DOHH2 (cell line): Measurements from ENCODE around the gene KLK12.

Source experiments
- H3F3A ChIP-seq: fragments of 200-600 bp; sonication (generic), shearing (Covaris generic); 2 replicates; pipeline ENCODE4 v1.6.0; 2016; ENCODE audit warnings: antibody characterized with exemption, mild to moderate bottlenecking; ENCODE audit not compliant: control insufficient read depth, insufficient read depth
- H3K27ac ChIP-seq: fragments of 200-600 bp; sonication (generic); 2 replicates; pipeline ENCODE4 v1.5.1; 2014; ENCODE audit warnings: low read depth, mild to moderate bottlenecking, low read length, moderate library complexity
- H3K27me3 ChIP-seq: fragments of 200-600 bp; sonication (generic); 2 replicates; pipeline ENCODE4 v1.6.1; 2014; ENCODE audit warnings: mild to moderate bottlenecking, low read length, mixed read lengths; ENCODE audit not compliant: control insufficient read depth
- H3K36me3 ChIP-seq: fragments of 200-600 bp; sonication (generic); 2 replicates; pipeline ENCODE4 v1.6.1; 2014; ENCODE audit warnings: mild to moderate bottlenecking, low read length, moderate library complexity, mixed read lengths; ENCODE audit not compliant: control insufficient read depth
- H3K4me1 ChIP-seq: fragments of 200-600 bp; sonication (generic); 2 replicates; pipeline ENCODE4 v1.6.1; 2014; ENCODE audit warnings: mild to moderate bottlenecking, low read length, mixed read lengths; ENCODE audit not compliant: control insufficient read depth
- H3K4me2 ChIP-seq: fragments of 200-600 bp; sonication (generic); 2 replicates; pipeline ENCODE4 v1.6.0; 2014; ENCODE audit warnings: mild to moderate bottlenecking, low read length, moderate library complexity
- H3K4me3 ChIP-seq: fragments of 200-600 bp; sonication (generic); 2 replicates; pipeline ENCODE4 v1.5.1; 2014; ENCODE audit warnings: mild to moderate bottlenecking, low read length, mixed read lengths
- H3K79me2 ChIP-seq: fragments of 200-600 bp; sonication (generic); 2 replicates; pipeline ENCODE4 v1.6.1; 2014; ENCODE audit warnings: mild to moderate bottlenecking, low read length, mixed read lengths; ENCODE audit not compliant: control insufficient read depth
- H3K9me2 ChIP-seq: fragments of 200-600 bp; sonication (generic); replicated peaks from 2 replicates; pipeline ENCODE4 v1.6.1; 2014; ENCODE audit warnings: mild to moderate bottlenecking, low read length, mixed read lengths; ENCODE audit not compliant: control insufficient read depth
- H3K9me3 ChIP-seq: fragments of 200-600 bp; sonication (generic); 2 replicates; pipeline ENCODE4 v1.6.1; 2014; ENCODE audit warnings: antibody characterized with exemption, low read length, mixed read lengths; ENCODE audit not compliant: control insufficient read depth, insufficient read depth
- H4K20me1 ChIP-seq: fragments of 200-600 bp; sonication (generic); 2 replicates; pipeline ENCODE4 v1.6.0; 2014; ENCODE audit warnings: low read depth, mild to moderate bottlenecking, antibody characterized with exemption, low read length, moderate library complexity; ENCODE audit not compliant: control insufficient read depth, insufficient read depth
- CTCF ChIP-seq: fragments of 200-600 bp; sonication (generic); IDR thresholded peaks from one replicate; pipeline ENCODE4 v1.5.1; 2014; ENCODE audit warnings: antibody characterized with exemption, mild to moderate bottlenecking, low read depth, low read length; ENCODE audit not compliant: poor library complexity, severe bottlenecking
- EZH2phosphoT487 ChIP-seq: fragments of 200-600 bp; sonication (generic); IDR thresholded peaks from 2 replicates; pipeline ENCODE4 v1.6.1; 2017; ENCODE audit warnings: borderline replicate concordance, mild to moderate bottlenecking, antibody characterized with exemption, low read length, moderate library complexity, mixed read lengths

The KLK12 gene

GRCh38 chr19:51034704-51035103 lies at the start of gene KLK12:
TSS of gene KLK12 (minus strand) at chr19:51035002. CDS start at chr19:51034621, 381 bp downstream.
- TF ChIP-seq CTCF: no peak
- no peak for TF ChIP-seq EZH2phosphoT487
- H3K4me1 ChIP-seq: no peaks in the 10 kb centered on the region
- H3K36me3 ChIP-seq: no peaks in the 10 kb centered on the region
- H3K4me2 ChIP-seq: no peak within 1 kb of the TSS
- H3K27ac ChIP-seq: no peak within 1 kb of the TSS
- H3K9me3 ChIP-seq: no peaks in the 10 kb centered on the region
- no peaks in the 10 kb centered on the region for H3K9me2 ChIP-seq
- no peak within 1 kb of the TSS for H3K4me3 ChIP-seq
- H4K20me1 ChIP-seq: no peaks in the 10 kb centered on the region
- H3K79me2 ChIP-seq: no peaks in the 10 kb centered on the region
- no peaks in the 10 kb centered on the region for H3F3A ChIP-seq
- no peaks in the 10 kb centered on the region for H3K27me3 ChIP-seq

DNA sequence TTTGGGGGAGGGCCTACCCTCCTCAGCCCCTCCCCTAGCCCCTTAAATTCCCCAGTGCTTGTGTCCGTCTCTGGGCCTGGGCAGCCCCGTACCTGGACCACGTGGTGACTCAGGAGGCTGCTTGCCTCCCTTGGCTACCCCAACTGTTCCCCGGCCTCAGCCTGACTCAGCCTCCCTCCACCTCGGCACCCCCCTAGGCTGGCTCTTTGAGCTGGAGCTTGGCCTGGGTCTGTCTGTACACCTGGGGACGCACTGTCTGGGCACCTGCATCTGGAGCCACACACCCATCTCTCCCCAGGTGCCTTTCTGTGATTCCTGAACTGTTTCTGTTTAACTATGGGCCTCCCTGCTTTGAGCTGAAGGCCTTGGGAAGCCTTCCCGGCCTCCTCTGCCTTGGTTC lies 49.7 kb upstream of the KLK12 start:
- H3K79me2 ChIP-seq: no peaks in the 10 kb centered on the region
- no peaks in the 10 kb centered on the region for H3K27me3 ChIP-seq
- no peak overlapping the region for H3K4me3 ChIP-seq
- TF ChIP-seq EZH2phosphoT487 (no peak), CTCF (no peak)
- H3K9me3 ChIP-seq: no peaks in the 10 kb centered on the region
- no peaks in the 10 kb centered on the region for H3K4me1 ChIP-seq
- H3F3A ChIP-seq: no peaks in the 10 kb centered on the region
- H3K27ac ChIP-seq: no peak overlapping the region
- no peaks in the 10 kb centered on the region for H3K9me2 ChIP-seq
- H3K36me3 ChIP-seq: no peaks in the 10 kb centered on the region
- H4K20me1 ChIP-seq: no peaks in the 10 kb centered on the region
- H3K4me2 ChIP-seq: no peak overlapping the region

DNA sequence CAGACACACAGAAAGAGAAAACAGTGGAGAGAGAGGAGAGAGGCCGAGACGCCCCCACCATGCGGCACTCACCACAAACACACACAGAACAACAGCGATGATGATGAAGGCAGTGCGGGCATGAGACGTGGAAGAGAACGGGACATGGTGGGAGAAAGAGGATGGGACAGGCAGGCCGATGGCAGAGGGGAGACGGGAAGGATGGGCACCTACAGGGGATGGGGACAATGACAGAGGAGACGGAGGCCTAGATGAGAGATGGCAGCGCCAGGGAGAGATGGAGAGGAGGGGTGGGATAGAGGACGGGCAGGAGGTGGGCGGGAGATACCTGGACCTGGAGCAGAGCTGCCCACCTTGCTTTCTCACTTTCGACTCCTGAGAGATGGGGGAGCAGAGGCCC lies 49.0 kb upstream of the KLK12 start:
- H3F3A ChIP-seq: no peaks in the 10 kb centered on the region
- H3K4me2 ChIP-seq: no peak overlapping the region
- H4K20me1 ChIP-seq: no peaks in the 10 kb centered on the region
- no peak overlapping the region for H3K27ac ChIP-seq
- H3K4me1 ChIP-seq: no peaks in the 10 kb centered on the region
- H3K27me3 ChIP-seq: no peaks in the 10 kb centered on the region
- no peaks in the 10 kb centered on the region for H3K9me3 ChIP-seq
- no peak overlapping the region for H3K4me3 ChIP-seq
- TF ChIP-seq CTCF: no peak
- TF ChIP-seq EZH2phosphoT487: no peak
- no peaks in the 10 kb centered on the region for H3K9me2 ChIP-seq
- no peaks in the 10 kb centered on the region for H3K79me2 ChIP-seq
- no peaks in the 10 kb centered on the region for H3K36me3 ChIP-seq

DNA sequence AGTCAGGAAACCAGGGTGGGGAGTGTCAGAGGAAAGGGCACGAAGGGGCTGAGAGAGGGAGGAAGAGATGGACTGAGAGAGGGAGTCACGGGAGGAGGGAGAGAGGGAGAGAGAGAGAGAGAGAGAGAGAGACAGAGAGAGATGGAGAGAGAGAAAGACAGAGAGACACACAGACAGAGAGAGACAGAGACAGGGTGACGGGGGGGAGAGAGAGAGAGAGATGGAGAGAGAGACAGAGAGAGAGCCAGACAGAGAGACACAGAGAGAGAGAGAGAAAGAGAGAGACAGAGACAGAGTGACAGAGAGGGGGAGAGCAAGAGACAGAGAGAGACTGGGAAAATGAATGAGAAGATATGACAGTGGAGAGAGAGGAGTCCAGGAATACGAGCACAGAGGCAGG lies 48.4 kb upstream of the KLK12 start:
- no peaks in the 10 kb centered on the region for H3K4me1 ChIP-seq
- H3K27me3 ChIP-seq: no peaks in the 10 kb centered on the region
- H4K20me1 ChIP-seq: no peaks in the 10 kb centered on the region
- H3K4me3 ChIP-seq: no peak overlapping the region
- H3K79me2 ChIP-seq: no peaks in the 10 kb centered on the region
- H3K9me3 ChIP-seq: no peaks in the 10 kb centered on the region
- no peaks in the 10 kb centered on the region for H3K9me2 ChIP-seq
- no peak overlapping the region for H3K4me2 ChIP-seq
- no peaks in the 10 kb centered on the region for H3K36me3 ChIP-seq
- H3F3A ChIP-seq: no peaks in the 10 kb centered on the region
- no peak overlapping the region for H3K27ac ChIP-seq
- TF ChIP-seq CTCF (no peak), EZH2phosphoT487 (no peak)
